Ramos (cell line): ENCODE data around the gene CATSPERB.
"Not testable (repeated sequence)": the region's sequence is repeated elsewhere in the genome, so short reads cannot be mapped to it uniquely, and the experiment has no call there.

Source experiments
- in situ Hi-C: fragments of 300-500 bp; cut with MboI; formaldehyde crosslinking; loops from one replicate; pipeline ENCODE4 v1.14.3; 2022; ENCODE audit warnings: low sequenced_read_pairs; ENCODE audit not compliant: unreplicated experiment

CATSPERB gene

GRCh38 chr14:91534059-91534458 is 197.8 kb downstream of the CATSPERB start:
- in situ Hi-C loops: not testable (repeated sequence)

GRCh38 chr14:91533623-91534022 is 198.3 kb downstream of the CATSPERB start:
- in situ Hi-C loops: no loop called here
